ENCODE results near the gene SYNE3. TPM values are rescaled to one million over a fixed set of nuclear protein-coding genes. Genes with fewer than 3 reads are reported as not detected.
A peak's percentile ranks its signal among the peaks of the same experiment; 100 is the strongest.

The SYNE3 gene, protein sequence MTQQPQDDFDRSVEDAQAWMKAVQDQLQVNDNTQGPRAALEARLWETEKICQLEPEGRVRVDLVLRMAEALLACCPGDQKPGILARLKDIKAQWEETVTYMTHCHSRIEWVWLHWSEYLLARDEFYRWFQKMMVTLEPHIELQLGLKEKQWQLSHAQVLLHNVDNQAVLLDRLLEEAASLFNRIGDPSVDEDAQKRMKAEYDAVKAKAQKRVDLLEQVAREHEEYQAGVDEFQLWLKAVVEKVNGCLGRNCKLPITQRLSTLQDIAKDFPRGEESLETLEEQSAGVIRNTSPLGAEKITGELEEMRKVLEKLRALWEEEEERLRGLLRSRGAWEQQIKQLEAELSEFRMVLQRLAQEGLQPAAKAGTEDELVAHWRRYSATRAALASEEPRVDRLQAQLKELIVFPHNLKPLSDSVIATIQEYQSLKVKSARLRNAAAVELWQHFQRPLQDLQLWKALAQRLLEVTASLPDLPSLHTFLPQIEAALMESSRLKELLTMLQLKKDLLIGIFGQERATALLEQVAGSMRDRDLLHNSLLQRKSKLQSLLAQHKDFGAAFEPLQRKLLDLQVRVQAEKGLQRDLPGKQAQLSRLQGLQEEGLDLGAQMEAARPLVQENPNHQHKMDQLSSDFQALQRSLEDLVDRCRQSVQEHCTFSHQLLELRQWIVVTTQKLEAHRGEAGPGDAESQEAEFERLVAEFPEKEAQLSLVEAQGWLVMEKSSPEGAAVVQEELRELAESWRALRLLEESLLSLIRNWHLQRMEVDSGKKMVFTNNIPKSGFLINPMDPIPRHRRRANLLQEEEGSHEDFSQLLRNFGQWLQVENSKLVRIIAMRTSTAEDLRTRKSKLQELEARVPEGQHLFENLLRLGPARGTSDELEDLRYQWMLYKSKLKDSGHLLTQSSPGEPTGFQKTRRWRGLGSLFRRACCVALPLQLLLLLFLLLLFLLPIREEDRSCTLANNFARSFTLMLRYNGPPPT
- 1 to 10 TPM; 2.0 to 4.2 (median 2.2) TPM for polyA plus RNA-seq (ENCODE audit: insufficient read depth in 1 of 5, insufficient read length in 5 of 5, low replicate concordance in 1 of 5)
- long read RNA-seq, donor 1: 0 reads
- long read RNA-seq, donor 2: 0 reads
- long read RNA-seq, donor 3: 0 reads
- long read RNA-seq, donor 4: 0 reads
- long read RNA-seq, donor 5: 0 reads
- long read RNA-seq, donor 6: 0 reads
- long read RNA-seq, donor 7: 0 reads
- long read RNA-seq, donor 8: 0 reads

DNA sequence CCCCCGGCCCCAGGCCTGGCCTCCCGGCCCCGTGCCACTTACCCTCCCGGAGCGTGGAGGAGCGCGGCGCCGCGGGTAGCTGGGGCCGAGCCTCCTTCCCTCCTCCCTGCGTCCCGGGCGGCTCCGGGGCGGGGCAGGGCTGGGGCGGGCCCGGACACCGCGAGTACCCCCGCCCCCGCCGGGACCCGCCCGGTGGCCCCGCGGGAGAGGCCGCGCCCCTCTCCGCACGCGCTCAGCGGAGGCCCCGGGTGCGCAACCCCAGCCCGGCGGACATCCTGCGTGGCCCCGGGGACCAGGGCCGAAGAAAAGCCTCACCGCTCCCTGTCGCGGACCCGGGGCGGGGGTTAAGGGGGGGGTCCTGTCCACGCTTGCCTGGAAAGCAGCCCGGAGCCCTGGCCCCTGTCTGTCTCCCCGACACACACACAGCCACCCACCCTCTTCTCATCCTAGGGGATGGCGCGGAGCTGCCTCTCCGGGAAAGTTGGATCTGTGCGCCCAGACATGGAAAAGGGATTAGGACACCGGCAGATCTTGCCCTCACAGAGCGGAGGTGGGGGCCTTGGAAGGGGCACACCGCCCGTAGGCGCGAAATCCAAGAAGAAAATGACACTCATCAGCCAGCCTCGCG is at the start of gene SYNE3:
Gene SYNE3 (minus strand): TSS at position 97 of the 628 bp plus-strand sequence. CDS start 40,829 bp downstream, outside the sequence.
- no peak for DNase-seq

GRCh38 chr14:95564060-95564459 is 47.6 kb upstream of the SYNE3 start:
- DNase-seq: no peak

DNA sequence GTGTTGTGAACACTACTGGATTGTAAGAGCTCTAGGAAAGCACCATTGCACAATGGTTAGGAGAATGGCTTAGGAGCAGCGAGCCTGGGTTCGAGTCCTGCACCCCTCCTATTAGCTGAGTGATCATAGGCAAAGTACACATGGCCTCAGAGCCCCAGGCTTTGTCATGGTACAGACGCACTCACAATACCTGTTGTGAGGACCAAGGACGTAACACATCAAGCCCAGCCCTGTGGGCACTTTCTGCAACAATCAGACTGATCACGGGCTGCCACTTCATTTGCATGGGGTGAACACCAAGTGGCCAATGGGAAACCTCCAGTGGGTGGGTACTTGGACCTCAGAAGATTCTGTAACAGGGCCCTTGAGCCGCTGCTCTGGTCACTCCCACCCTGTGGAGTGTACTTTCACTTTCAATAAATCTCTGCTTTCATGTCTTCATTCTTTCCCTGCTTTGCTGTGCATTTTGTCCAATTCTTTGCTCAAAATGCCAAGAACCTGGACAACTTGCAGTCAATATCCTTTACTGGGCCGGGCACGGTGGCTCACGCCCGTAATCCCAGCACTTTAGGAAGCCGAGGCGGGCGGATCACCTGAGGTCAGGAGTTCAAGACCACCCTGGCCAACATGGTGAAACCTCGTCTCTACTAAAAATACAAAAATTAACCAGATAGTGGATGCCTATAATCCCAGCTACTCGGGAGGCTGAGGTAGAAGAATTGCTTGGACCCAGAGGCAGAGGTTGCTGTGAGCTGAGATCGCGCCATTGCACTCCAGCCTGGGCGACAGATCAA is 46.6 kb upstream of the SYNE3 start:
- no peak for DNase-seq

GRCh38 chr14:95561001-95561412 is 44.6 kb upstream of the SYNE3 start:
- peak; percentile 56 to 73 for DNase-seq

DNA sequence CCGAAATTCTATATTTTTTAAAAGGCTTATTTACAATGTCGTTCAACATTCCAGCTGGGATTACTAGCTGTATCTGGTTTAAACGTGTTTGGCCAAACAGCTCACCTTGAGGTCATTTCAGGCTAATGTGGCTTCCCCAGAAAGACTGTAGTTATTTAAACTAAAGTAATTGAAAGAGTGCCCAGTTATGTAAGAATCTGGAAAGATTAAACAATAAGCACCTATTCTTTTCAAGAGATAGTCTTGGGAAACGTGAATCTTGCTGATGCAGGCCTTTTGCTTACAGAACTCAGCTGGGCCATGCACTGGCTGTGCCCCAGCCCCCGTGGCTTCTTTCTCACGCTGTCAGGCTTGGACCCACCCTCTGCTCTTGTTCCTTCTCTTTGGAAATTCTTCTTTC is 42.8 kb upstream of the SYNE3 start:
- DNase-seq: no peak

- DNase-seq: no peak
These were observed 41.4 kb upstream of the SYNE3 start for GRCh38 chr14:95557832-95558231.

- DNase-seq: no peak
These were observed 40.8 kb upstream of the SYNE3 start for GRCh38 chr14:95557291-95557690.

- DNase-seq: no peak
These were observed 38.6 kb upstream of the SYNE3 start for GRCh38 chr14:95555053-95555452.

DNA sequence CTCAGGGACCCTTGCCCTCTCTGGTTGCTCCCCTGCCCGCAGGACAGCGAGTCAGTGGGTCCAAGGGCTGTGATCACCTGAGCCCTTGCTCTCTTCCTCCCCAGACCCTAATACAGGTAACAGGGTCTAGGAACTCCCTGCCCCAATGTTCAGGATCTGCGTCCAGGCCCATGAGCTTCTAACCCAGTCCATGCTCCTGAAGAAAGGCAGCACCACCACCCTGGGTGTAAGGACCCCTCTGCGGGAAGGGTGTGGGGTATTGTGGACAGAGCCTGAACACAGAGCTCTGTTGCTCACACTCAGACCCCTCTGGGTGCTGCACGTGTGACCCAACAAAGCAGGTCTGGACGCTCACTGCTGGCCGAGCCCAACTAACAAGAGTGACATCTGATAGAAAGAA is 36.7 kb upstream of the SYNE3 start:
- no peak for DNase-seq

GRCh38 chr14:95551435-95551834 is 35.0 kb upstream of the SYNE3 start:
- DNase-seq: no peak

- no peak for DNase-seq
These were observed 33.5 kb upstream of the SYNE3 start for GRCh38 chr14:95549656-95550585.

DNA sequence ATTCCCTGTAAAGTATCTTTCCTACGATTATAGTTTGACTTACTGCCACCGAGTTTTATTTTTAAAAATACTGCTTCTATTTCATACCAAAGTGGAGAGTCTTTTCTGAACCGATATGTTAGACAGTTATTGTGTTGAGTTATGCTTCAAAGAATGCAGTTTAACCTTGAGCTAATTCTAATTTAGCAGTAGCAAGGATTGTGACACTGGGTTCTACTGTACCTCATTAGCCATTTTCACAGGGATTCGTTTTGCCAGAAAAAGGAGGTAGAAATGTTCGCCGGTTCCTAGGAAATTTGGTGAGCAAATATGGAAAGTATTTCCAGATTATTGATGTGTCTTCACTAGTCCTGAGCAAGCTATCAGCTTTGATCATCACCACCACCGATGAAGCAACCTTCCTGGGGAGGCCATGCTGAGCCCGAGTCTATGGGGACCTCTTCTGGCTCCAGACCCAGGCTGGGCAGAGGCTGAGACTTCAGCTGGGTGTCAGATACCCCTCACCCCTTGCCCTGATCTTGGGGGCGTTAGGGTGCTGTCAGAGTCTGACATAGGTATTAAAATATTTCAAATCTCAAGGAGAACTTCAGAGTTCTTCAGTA is 32.0 kb upstream of the SYNE3 start:
- no peak for DNase-seq

DNA sequence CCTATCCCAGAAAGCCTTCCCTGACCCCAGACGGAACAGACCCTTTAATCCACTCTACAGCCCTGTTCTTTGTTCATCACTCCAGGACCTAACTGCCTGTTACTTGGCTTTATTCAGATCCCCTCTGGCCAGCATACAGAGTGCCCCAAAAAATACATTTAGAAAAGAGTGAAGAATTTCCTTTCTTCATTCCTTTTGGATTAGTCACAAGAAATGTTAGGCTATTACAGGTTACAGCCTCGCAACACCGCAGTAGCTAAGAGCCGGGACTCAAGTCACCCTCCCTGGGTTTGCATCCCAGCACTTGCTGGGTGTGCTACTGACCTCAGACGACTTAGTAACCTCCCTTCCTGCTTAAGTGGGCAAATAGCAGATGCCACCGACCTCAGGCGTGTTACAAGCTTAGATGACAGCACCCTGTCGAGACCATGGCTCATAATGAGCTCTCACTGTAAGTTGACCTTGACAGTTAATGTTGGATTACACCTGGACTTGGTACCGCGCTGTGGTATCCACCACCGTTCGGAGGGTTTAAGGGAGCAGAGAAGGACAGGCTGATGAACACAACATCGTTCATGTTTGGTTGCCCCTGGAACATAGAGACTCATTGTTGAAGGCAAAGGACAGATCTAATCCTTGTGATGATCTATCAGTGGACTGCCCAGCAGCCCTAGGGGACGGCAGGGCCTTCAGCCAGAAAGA is 31.3 kb upstream of the SYNE3 start:
- no peak for DNase-seq

DNA sequence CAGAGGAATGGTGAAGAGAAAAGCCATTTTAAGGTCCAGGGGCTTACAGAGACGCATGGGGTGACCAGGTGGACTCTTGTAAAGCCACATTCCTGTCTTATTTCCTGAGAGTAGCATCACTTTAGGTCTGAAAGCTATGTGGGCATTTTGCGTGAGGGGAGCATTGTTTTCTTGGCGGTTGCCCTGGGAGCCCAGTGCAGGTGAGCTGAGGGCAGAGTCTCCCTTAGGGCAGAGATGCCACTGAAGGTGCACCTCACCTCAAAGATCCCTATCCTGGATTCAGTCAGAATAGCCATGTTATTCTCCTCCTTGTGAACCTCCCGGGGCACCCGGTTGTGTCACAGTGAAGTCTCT is 30.8 kb upstream of the SYNE3 start:
- DNase-seq: no peak

GRCh38 chr14:95545515-95546168 is 29.2 kb upstream of the SYNE3 start:
- DNase-seq: no peak

DNA sequence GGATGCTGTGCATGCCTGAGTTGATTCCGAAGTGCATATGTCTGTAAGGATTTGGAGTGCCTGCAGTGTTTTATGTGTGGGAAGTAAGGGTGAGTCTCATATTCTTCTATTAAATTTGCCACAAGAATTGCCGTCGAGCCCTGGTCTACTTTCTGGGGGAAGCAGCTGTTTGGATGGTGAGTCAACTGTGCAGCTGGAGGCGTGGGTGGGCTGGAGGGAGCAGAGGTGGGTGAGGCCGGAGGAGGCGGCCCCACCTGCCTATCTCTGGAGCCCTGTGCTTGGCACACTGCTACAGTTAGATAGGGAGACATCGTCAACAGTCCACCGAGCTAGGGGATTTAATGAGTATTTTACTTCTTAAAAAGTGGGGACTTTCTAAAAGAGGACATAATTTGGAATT is 28.1 kb upstream of the SYNE3 start:
- DNase-seq: no peak

GRCh38 chr14:95543021-95543420 is 26.6 kb upstream of the SYNE3 start:
- DNase-seq: no peak
